C4-2B (cell line): ENCODE results near the gene NEU2.

ENCODE experiments used
- ZFX ChIP-seq: fragments of 450-650 bp; IDR thresholded peaks from 2 replicates; pipeline ENCODE4 v1.6.1; 2017
- TF ChIP-seq, protein P1 (sequence below): fragments of 450-650 bp; conservative IDR thresholded peaks from 2 replicates; pipeline ENCODE4 v1.5.1; 2017; ENCODE audit warnings: mild to moderate bottlenecking

DNA sequence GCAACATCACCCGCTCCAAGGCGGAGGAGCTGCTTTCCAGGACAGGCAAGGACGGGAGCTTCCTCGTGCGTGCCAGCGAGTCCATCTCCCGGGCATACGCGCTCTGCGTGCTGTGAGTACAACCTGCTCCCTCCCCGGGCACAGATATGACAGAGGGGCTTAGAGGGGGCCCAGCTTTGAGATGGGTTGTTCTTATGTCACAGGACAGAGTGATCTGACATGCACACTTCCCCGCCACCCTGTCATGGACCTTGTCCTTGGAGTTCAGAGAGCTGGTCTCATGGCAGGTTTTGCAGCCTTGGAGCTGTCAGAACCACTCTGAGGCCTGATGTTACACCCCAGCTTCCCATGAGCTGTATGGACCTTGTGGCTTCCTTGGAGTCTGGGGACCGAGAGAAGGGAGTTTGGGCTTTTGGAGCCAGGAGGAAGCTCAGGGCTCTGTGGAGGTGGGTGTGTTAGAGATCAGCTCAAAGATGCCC is 28.1 kb downstream of the NEU2 start:
- TF ChIP-seq, protein P1, sequence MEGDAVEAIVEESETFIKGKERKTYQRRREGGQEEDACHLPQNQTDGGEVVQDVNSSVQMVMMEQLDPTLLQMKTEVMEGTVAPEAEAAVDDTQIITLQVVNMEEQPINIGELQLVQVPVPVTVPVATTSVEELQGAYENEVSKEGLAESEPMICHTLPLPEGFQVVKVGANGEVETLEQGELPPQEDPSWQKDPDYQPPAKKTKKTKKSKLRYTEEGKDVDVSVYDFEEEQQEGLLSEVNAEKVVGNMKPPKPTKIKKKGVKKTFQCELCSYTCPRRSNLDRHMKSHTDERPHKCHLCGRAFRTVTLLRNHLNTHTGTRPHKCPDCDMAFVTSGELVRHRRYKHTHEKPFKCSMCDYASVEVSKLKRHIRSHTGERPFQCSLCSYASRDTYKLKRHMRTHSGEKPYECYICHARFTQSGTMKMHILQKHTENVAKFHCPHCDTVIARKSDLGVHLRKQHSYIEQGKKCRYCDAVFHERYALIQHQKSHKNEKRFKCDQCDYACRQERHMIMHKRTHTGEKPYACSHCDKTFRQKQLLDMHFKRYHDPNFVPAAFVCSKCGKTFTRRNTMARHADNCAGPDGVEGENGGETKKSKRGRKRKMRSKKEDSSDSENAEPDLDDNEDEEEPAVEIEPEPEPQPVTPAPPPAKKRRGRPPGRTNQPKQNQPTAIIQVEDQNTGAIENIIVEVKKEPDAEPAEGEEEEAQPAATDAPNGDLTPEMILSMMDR, result no peak
- no peak for TF ChIP-seq ZFX
